Stomach (tissue), 9 donors: ENCODE data around the gene CAND2. TPM values are rescaled to one million over a fixed set of nuclear protein-coding genes. Genes with fewer than 3 reads are reported as not detected.
A peak's percentile ranks its signal among the peaks of the same experiment; 100 is the strongest.

Source experiments
- DNase-seq, 2 donors: peaks; one replicate each; pipeline versions ENCODE4 v3.0.0 to v3.0.0-alpha.2; 2013 to 2019
- H3K27ac ChIP-seq, 5 donors: fragments of 200-600 bp in 4 of 5; sonication (generic) in 4 of 5; one replicate each; pipeline ENCODE4 v1.5.1; 2013 to 2019; ENCODE audit warnings: mild to moderate bottlenecking in 1 of 5, moderate library complexity in 1 of 5
- H3K27me3 ChIP-seq, 3 donors: fragments of 200-600 bp; sonication (generic); one replicate each; pipeline ENCODE4 v1.5.1; 2017 to 2019; ENCODE audit warnings: mixed run types in 1 of 3
- H3K36me3 ChIP-seq, 4 donors: fragments of 200-600 bp; sonication (generic); 1 replicate in 3 of 4; 2 replicates in 1 of 4; pipeline ENCODE4 v1.5.1; 2016 to 2019
- H3K4me1 ChIP-seq, 4 donors: fragments of 200-600 bp; sonication (generic); one replicate each; pipeline ENCODE4 v1.5.1; 2016 to 2019
- H3K4me3 ChIP-seq, 4 donors: fragments of 200-600 bp; sonication (generic) in 3 of 4; one replicate each; pipeline ENCODE4 v1.5.1; 2016 to 2019; ENCODE audit warnings: mild to moderate bottlenecking in 1 of 4
- H3K9me3 ChIP-seq, 4 donors: fragments of 200-600 bp; sonication (generic); one replicate each; pipeline ENCODE4 v1.5.1; 2016 to 2019
- EP300 ChIP-seq: sonication (generic); formaldehyde crosslinking; IDR thresholded peaks from one replicate; pipeline ENCODE4 v1.6.1; 2017; ENCODE audit warnings: antibody characterized with exemption
- POLR2A ChIP-seq, 4 donors: fragments of 450-650 bp; IDR thresholded peaks; one replicate each; pipeline ENCODE4 v1.6.1; 2016; ENCODE audit warnings: antibody characterized with exemption in 4 of 4, control low read depth in 2 of 4, mild to moderate bottlenecking in 1 of 4, moderate library complexity in 1 of 4
- POLR2AphosphoS5 ChIP-seq, 3 donors: sonication (generic); formaldehyde crosslinking; IDR thresholded peaks; one replicate each; pipeline ENCODE4 v1.6.1; 2016; ENCODE audit warnings: antibody characterized with exemption in 3 of 3
- WGBS, 5 donors: extraction: QIAGEN DNeasy Blood & Tissue Kit in 3 of 5; methylation state at CpG; one replicate each; pipeline versions ENCODE4 v1.1.5 to v1.1.7; 2013 to 2018; 5-methylcytosine and 5-hydroxymethylcytosine counted together
- intact Hi-C: fragments of 100-400 bp; cut with DNase I; formaldehyde crosslinking; loops from one replicate; pipeline ENCODE4 v1.15.1; 2023; ENCODE audit warnings: low total_unique reads
- polyA plus RNA-seq, 3 donors: library from polyadenylated mRNA; stranded (reverse); fragments of 200-250 nt; gene quantifications; one replicate each; pipeline ENCODE4 v1.2.3, GENCODE V29; 2013
- total RNA-seq, 5 donors: library from RNA; depleted of rRNA; stranded (reverse); fragments of >200 nt; gene quantifications; one replicate each; pipeline versions ENCODE4 v1.1.0 to v1.2.3, GENCODE V29; 2014 to 2016
- TF ChIP-seq, protein P1 (sequence below), 7 experiments: fragments of 450-650 bp in 4 of 7; fragments of 200-600 bp in 3 of 7; sonication (generic) in 3 of 7; IDR thresholded peaks; one replicate each; pipeline ENCODE4 v1.5.1; 2016 to 2019; ENCODE audit warnings: antibody characterized with exemption in 7 of 7, control low read depth in 2 of 7, mild to moderate bottlenecking in 1 of 7
- donor health status: healthy with polysubstance abuse.
- donor health status: Bipolar disorder and iron deficiency.
- donor health status: healthy.

CAND2 gene
- total and polyA plus RNA-seq, 8 donors: under 0.01 to 5.3 (median 2.8) TPM

DNA sequence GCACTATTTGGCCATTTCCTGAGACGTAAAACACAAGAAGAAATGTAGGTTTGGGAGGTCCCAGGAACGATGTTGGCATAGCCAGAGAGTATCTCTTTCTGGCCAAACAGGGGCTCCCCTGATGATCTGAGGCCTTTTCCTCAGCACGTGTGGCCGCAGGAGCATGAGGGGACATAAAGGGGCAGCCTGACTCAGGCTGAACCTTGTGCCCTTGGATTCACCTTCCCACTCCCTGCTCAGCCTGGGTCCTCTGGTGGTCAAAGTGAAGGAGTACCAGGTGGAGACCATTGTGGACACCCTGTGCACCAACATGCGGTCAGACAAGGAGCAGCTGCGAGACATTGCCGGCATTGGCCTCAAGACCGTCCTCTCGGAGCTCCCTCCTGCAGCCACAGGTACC is 10.6 kb downstream of the CAND2 start:
- Histone ChIP-seq H3K27ac (no peak overlapping the region), H3K36me3 (peaks cover 0 to 54% (median 22%) of the 10 kb centered on the region in 4 donors), H3K4me3 (no peak overlapping the region), H3K27me3 (no peaks in the 10 kb centered on the region), H3K4me1 (peaks cover 6 to 19% (median 15%) of the 10 kb centered on the region in 4 donors), H3K9me3 (no peaks in the 10 kb centered on the region)
- intact Hi-C loops: no loop called here
- WGBS, 5 donors: 96 to 98% (median 97%) methylated on average over 9 of the region's 9 CpGs
- DNase-seq: no peak
- no peak for TF ChIP-seq POLR2A (IDR thresholded peaks at IDR 0.05)
- TF ChIP-seq, protein P1, sequence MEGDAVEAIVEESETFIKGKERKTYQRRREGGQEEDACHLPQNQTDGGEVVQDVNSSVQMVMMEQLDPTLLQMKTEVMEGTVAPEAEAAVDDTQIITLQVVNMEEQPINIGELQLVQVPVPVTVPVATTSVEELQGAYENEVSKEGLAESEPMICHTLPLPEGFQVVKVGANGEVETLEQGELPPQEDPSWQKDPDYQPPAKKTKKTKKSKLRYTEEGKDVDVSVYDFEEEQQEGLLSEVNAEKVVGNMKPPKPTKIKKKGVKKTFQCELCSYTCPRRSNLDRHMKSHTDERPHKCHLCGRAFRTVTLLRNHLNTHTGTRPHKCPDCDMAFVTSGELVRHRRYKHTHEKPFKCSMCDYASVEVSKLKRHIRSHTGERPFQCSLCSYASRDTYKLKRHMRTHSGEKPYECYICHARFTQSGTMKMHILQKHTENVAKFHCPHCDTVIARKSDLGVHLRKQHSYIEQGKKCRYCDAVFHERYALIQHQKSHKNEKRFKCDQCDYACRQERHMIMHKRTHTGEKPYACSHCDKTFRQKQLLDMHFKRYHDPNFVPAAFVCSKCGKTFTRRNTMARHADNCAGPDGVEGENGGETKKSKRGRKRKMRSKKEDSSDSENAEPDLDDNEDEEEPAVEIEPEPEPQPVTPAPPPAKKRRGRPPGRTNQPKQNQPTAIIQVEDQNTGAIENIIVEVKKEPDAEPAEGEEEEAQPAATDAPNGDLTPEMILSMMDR (IDR thresholded peaks at IDR 0.05): no peak
- no peak for TF ChIP-seq POLR2AphosphoS5 (IDR thresholded peaks at IDR 0.05)
- no peak for TF ChIP-seq EP300

DNA sequence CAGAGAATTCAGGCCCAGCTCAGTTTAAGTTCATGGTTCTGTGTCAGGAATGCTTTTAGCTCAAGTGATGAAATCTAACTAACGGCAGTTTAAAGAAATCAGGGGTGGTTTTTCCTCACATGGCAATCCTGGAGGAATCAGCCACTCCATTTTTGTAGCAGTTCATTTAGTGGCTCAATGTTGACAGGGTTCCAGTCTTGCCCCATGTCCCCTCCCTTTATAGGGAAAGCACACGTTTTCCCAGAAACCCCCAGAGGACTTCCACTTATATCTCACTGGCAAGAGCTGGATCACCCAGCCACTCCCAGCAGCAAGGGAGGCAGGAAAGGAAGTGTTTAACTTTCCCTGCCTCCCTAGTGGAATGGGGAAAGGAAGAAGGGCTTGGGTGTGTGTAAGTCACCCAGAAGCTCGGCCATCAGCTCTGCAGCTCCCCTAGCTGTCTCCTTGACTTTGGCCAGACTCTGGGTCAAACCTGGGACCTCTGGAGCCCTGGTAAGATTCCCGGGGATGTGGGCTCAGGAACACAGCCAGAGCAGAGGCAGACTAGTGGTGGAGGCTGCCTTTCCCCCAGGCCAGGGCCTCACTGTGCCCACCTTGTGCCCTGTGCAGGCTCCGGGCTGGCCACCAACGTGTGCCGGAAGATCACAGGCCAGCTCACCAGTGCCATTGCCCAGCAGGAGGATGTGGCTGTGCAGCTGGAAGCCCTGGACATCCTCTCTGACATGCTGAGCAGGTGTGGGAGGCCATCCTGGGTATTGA is 11.3 kb downstream of the CAND2 start:
- TF ChIP-seq EP300 (no peak), POLR2A (IDR thresholded peaks at IDR 0.05) (no peak), POLR2AphosphoS5 (IDR thresholded peaks at IDR 0.05) (no peak)
- TF ChIP-seq, protein P1 (IDR thresholded peaks at IDR 0.05): no peak
- Histone ChIP-seq H3K27ac (peak overlapping the region in 1 of 5 donors; percentile 9), H3K4me3 (no peak overlapping the region), H3K36me3 (peaks cover 0 to 55% (median 22%) of the 10 kb centered on the region in 4 donors), H3K4me1 (peaks cover 6 to 19% (median 15%) of the 10 kb centered on the region in 4 donors), H3K27me3 (no peaks in the 10 kb centered on the region), H3K9me3 (no peaks in the 10 kb centered on the region)
- DNase-seq: no peak
- 75 to 87% (median 83%) methylated on average over 6 to 7 of the region's 7 CpGs for WGBS, 5 donors
- intact Hi-C loops: no loop called here

DNA sequence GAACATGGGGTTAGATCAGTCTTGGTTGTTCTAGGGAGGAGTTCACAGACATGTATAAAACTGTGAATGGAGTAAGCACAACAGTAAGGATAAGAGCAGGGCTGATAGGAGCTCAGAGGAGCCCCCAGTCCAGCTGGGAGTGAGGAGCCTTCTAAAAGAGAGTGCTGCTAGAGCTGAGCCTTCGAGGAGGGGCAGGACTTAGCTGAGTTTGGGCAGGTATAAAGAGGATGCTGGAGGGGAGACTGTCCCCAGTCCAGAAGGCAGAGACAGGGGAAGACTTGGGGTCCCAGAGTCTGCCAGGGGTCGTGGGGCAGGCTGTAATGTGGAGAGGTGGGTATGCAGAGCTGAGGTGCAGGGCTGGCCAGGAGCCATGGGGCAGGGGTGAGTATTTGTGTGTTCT is 12.1 kb downstream of the CAND2 start:
- Histone ChIP-seq H3K4me1 (peaks cover 6 to 19% (median 15%) of the 10 kb centered on the region in 4 donors), H3K9me3 (no peaks in the 10 kb centered on the region), H3K27ac (peak overlapping the region in 1 of 5 donors; percentile 9), H3K36me3 (peaks cover 0 to 54% (median 21%) of the 10 kb centered on the region in 4 donors), H3K27me3 (no peaks in the 10 kb centered on the region), H3K4me3 (no peak overlapping the region)
- no peak for TF ChIP-seq POLR2A (IDR thresholded peaks at IDR 0.05)
- TF ChIP-seq POLR2AphosphoS5 (IDR thresholded peaks at IDR 0.05): no peak
- no peak for TF ChIP-seq EP300
- TF ChIP-seq, protein P1 (IDR thresholded peaks at IDR 0.05): no peak
- DNase-seq: no peak
- 55 to 84% (median 72%) methylated on average over 2 of the region's 2 CpGs for WGBS, 5 donors
- intact Hi-C loops: no loop called here

DNA sequence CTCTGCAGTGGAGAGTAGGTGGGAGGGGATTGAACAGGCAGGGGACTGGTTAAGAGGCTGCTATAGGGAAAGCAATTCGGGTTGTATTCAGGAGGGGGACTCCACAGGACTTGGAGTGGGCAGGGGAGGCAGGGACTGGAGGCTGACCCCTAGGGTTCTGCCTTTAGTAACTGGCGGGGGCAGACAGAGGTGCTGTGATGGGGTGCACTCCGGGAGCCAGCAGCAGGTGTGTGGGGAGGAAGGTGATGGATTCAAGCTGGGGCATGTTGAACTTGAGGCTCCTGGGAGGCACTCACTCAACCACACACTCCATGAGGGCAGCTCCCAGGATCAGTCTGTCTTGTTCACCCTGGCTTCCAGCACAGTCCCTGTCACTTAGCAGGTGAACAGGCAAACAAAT is 12.5 kb downstream of the CAND2 start:
- Histone ChIP-seq H3K27ac (peak overlapping the region in 1 of 5 donors; percentile 85), H3K4me1 (peaks cover 6 to 19% (median 15%) of the 10 kb centered on the region in 4 donors), H3K36me3 (peaks cover 0 to 49% (median 24%) of the 10 kb centered on the region in 4 donors), H3K4me3 (no peak overlapping the region), H3K27me3 (no peaks in the 10 kb centered on the region), H3K9me3 (no peaks in the 10 kb centered on the region)
- DNase-seq: no peak
- TF ChIP-seq EP300 (no peak), POLR2AphosphoS5 (IDR thresholded peaks at IDR 0.05) (no peak), POLR2A (IDR thresholded peaks at IDR 0.05) (no peak)
- TF ChIP-seq, protein P1 (IDR thresholded peaks at IDR 0.05): no peak
- 87 to 99% (median 91%) methylated on average over 3 of the region's 3 CpGs for WGBS, 5 donors
- intact Hi-C loops: no loop called here
